ENCODE data around the gene CCNDBP1. TPM values are rescaled to one million over a fixed set of nuclear protein-coding genes. Genes with fewer than 3 reads are reported as not detected.

Gene CCNDBP1
- total RNA-seq, 1 donor from 2014 or later, result 67.2 TPM

GRCh38 chr15:43238671-43239131 is 53.5 kb downstream of the CCNDBP1 start:
- ChIA-PET POLR2A (no interaction called here), CTCF (no interaction called here)
- Mint-ChIP-seq H3K27ac (no peak overlapping the region), H3K9me3 (no peaks in the 10 kb centered on the region), H3K27me3 (peaks cover 4% of the 10 kb centered on the region), H3K36me3 (ENCODE audit: low read depth) (no peaks in the 10 kb centered on the region), H3K4me3 (no peak overlapping the region), H3K4me1 (peaks cover 10% of the 10 kb centered on the region)
- no peak for DNase-seq
- ATAC-seq (ENCODE audit: low read depth), result no peak
- intact Hi-C loops (cut with micrococcal nuclease), result no loop called here
- no peak for TF ChIP-seq CTCF (IDR thresholded peaks at IDR 0.05)

DNA sequence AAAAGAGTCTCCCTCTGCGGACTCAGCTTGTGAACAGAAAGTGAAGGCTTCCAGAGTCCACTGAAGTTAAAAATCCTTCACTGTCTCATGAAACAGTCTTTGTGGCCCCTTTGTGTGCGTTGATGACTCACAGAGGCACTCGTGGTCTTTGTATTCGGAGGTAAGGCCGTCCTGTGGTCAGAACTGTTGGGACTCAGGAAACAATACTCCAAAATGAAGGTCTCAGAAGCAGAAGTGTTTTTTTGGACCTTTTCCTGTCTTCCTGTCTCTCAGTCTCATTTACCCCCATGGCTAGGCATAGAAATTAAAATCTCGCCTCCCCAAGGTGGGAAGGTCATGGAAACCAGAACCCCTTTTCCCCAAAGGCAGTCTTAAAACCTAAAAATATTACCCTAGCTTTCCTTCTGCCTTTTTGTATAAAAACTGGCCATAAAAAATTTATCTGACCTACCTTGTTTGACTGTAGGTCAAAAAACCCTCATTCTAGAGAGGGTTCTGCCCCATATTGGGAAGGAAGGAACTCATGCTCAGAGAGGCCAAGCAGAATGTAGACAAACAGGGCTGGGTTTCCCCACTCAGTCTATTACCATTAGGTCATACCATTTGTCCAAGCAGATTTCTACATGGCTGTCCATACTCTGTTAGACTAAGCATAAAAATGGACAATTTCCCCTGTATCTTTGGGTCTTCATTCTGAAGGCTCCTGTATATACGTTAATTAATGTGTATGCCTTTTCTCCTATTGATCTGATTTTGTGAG is 54.7 kb downstream of the CCNDBP1 start:
- Mint-ChIP-seq H3K36me3 (ENCODE audit: low read depth) (no peaks in the 10 kb centered on the region), H3K4me3 (no peak overlapping the region), H3K4me1 (peaks cover 10% of the 10 kb centered on the region), H3K27ac (no peak overlapping the region), H3K27me3 (peaks cover 4% of the 10 kb centered on the region), H3K9me3 (no peaks in the 10 kb centered on the region)
- no peak for DNase-seq
- intact Hi-C loops (cut with micrococcal nuclease), result no loop called here
- POLR2A ChIA-PET, result no interaction called here
- no peak for TF ChIP-seq CTCF (IDR thresholded peaks at IDR 0.05)
- no peak for ATAC-seq (ENCODE audit: low read depth)
- CTCF ChIA-PET, result interaction anchor here (0.7 kb wide), 1 partner anchor 15 kb away, joined by 3 read pairs; no protein-coding TSS in a partner anchor

GRCh38 chr15:43241100-43241499 is 55.9 kb downstream of the CCNDBP1 start:
- Mint-ChIP-seq H3K4me1 (peaks cover 10% of the 10 kb centered on the region), H3K27ac (no peak overlapping the region), H3K27me3 (peaks cover 4% of the 10 kb centered on the region), H3K9me3 (no peaks in the 10 kb centered on the region), H3K4me3 (no peak overlapping the region), H3K36me3 (ENCODE audit: low read depth) (no peaks in the 10 kb centered on the region)
- no peak for TF ChIP-seq CTCF (IDR thresholded peaks at IDR 0.05)
- ChIA-PET POLR2A (interaction anchor here (0.6 kb wide), 1 partner anchor 19 kb away, joined by 4 read pairs; no protein-coding TSS in a partner anchor), CTCF (interaction anchor here (3.0 kb wide), 1 partner anchor 45 kb away, joined by 15 read pairs; no protein-coding TSS in a partner anchor)
- ATAC-seq (ENCODE audit: low read depth), result no peak
- intact Hi-C loops (cut with micrococcal nuclease), result no loop called here
- DNase-seq, result no peak

DNA sequence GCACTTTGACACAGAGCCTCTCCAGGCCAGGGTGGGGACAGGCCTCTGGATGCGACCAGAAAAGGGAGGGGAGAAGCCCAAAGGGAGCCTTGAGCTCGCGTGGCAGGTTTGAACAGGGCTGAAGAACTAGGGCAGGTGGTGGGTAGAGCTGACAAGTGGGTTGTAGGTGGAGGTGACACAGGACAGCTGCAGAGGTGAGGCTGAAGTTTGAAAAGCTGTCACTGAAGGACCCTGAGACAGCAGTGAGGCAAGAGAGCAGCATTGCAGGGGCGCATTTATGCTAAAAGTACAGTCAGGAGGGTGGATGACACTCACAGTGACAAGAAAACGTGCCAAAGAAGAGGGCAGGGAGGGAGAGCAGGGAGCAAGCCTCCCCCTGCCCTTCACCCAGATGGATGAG is 57.4 kb downstream of the CCNDBP1 start:
- Mint-ChIP-seq H3K4me1 (peaks cover 7% of the 10 kb centered on the region), H3K36me3 (ENCODE audit: low read depth) (no peaks in the 10 kb centered on the region), H3K27me3 (peaks cover 4% of the 10 kb centered on the region), H3K9me3 (no peaks in the 10 kb centered on the region), H3K4me3 (no peak overlapping the region), H3K27ac (no peak overlapping the region)
- ChIA-PET POLR2A (no interaction called here), CTCF (interaction anchor here (1.0 to 3.0 kb wide), 3 partner anchors 16 to 43 kb away, joined by 4 to 15 read pairs (median 5); no protein-coding TSS in a partner anchor)
- no peak for TF ChIP-seq CTCF (IDR thresholded peaks at IDR 0.05)
- no peak for DNase-seq
- no peak for ATAC-seq (ENCODE audit: low read depth)
- intact Hi-C loops (cut with micrococcal nuclease), result no loop called here

- ATAC-seq (ENCODE audit: low read depth) (no peak), DNase-seq (no peak)
- no peaks in the 10 kb centered on the region for H3K36me3 Mint-ChIP-seq (ENCODE audit: low read depth)
- H3K27ac Mint-ChIP-seq, result no peak overlapping the region
- H3K27me3 Mint-ChIP-seq, result no peaks in the 10 kb centered on the region
- no peaks in the 10 kb centered on the region for H3K9me3 Mint-ChIP-seq
- no peak for TF ChIP-seq CTCF (IDR thresholded peaks at IDR 0.05)
- POLR2A ChIA-PET, result no interaction called here
- H3K4me3 Mint-ChIP-seq, result no peak overlapping the region
- CTCF ChIA-PET, result interaction anchor here (1.0 to 3.0 kb wide), 3 partner anchors 17 to 43 kb away, joined by 4 to 15 read pairs (median 5); no protein-coding TSS in a partner anchor
- H3K4me1 Mint-ChIP-seq, result peaks cover 7% of the 10 kb centered on the region
- intact Hi-C loops (cut with micrococcal nuclease), result no loop called here
Observed at GRCh38 chr15:43243020-43243645, 57.9 kb downstream of the CCNDBP1 start.
